Measurements from ENCODE around the gene ROS1.
"Not testable (repeated sequence)": the region's sequence is repeated elsewhere in the genome, so short reads cannot be mapped to it uniquely, and the experiment has no call there.

The ROS1 gene

DNA sequence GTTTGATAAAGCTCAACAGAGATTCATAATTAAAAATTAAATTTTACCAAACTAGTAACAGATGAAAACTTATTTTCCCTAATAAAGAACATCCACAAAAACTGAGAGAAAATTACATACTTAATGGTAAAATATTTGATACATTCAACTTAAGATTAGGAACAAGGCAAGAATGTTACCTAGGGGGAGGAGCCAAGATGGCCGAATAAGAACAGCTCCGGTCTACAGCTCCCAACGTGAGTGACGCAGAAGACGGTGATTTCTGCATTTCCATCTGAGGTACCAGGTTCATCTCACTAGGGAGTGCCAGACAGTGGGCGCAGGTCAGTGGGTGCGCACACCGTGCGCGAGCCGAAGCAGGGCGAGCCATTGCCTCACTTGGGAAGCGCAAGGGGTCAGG lies 181.2 kb downstream of the ROS1 start:
- H3K4me3 ChIP-seq (ENCODE audit: low read depth, low read length); DNase-seq (ENCODE audit: low read depth): not testable (repeated sequence)

Data from skeletal muscle cell (primary cell).